Measurements from ENCODE around the gene FGD5. TPM values are rescaled to one million over a fixed set of nuclear protein-coding genes. Genes with fewer than 3 reads are reported as not detected.

Gene FGD5
- total and polyA plus RNA-seq, 3 donors from 2014 or later = 14.4 to 17.8 (median 15.6) TPM

GRCh38 chr3:14810801-14811661 is 7.7 kb upstream of the FGD5 start:
- Histone ChIP-seq H3K9me3 (no peaks in the 10 kb centered on the region), H3K36me3 (ENCODE audit: low read depth, missing control alignments) (no peaks in the 10 kb centered on the region), H3K27ac (peak overlapping the region; percentile 72 to 79), H3K4me3 (peak overlapping the region; percentile 63 to 72), H3K4me1 (no peaks in the 10 kb centered on the region), H3K27me3 (no peaks in the 10 kb centered on the region)
- DNase-seq = peak; percentile 22
- TF ChIP-seq POLR2A (IDR thresholded peaks at IDR 0.05) (no peak), CTCF (IDR thresholded peaks at IDR 0.05) (no peak)
- WGBS, 2 donors = 1% methylated on average over 35 to 69 of the region's 78 CpGs
- intact Hi-C loops (cut with DNase I; ENCODE audit: low total_unique reads) = no loop called here

- Histone ChIP-seq H3K27ac (peak overlapping the region; percentile 72 to 79), H3K9me3 (no peaks in the 10 kb centered on the region), H3K36me3 (ENCODE audit: low read depth, missing control alignments) (no peaks in the 10 kb centered on the region), H3K27me3 (no peaks in the 10 kb centered on the region), H3K4me1 (no peaks in the 10 kb centered on the region), H3K4me3 (peak overlapping the region; percentile 63 to 72)
- WGBS, 2 donors = 10 to 24% methylated on average over 7 of the region's 7 CpGs
- intact Hi-C loops (cut with DNase I; ENCODE audit: low total_unique reads) = no loop called here
- no peak for DNase-seq
- TF ChIP-seq CTCF (IDR thresholded peaks at IDR 0.05) = no peak
- no peak for TF ChIP-seq POLR2A (IDR thresholded peaks at IDR 0.05)
Observed at GRCh38 chr3:14811684-14812083, 7.1 kb upstream of the FGD5 start.

- TF ChIP-seq CTCF (IDR thresholded peaks at IDR 0.05) = no peak
- TF ChIP-seq POLR2A (IDR thresholded peaks at IDR 0.05) = no peak
- Histone ChIP-seq H3K27me3 (no peaks in the 10 kb centered on the region), H3K36me3 (ENCODE audit: low read depth, missing control alignments) (no peaks in the 10 kb centered on the region), H3K27ac (peak overlapping the region in 1 of 2 donors; percentile 79), H3K9me3 (no peaks in the 10 kb centered on the region), H3K4me3 (peak overlapping the region in 1 of 2 donors; percentile 72), H3K4me1 (no peaks in the 10 kb centered on the region)
- no peak for DNase-seq
- intact Hi-C loops (cut with DNase I; ENCODE audit: low total_unique reads) = no loop called here
- WGBS, 2 donors = 50 to 72% methylated on average over 9 of the region's 9 CpGs
Observed at GRCh38 chr3:14812196-14812790, 6.5 kb upstream of the FGD5 start.

- WGBS, 2 donors = 72 to 73% methylated on average over 4 of the region's 4 CpGs
- intact Hi-C loops (cut with DNase I; ENCODE audit: low total_unique reads) = no loop called here
- Histone ChIP-seq H3K27ac (no peak overlapping the region), H3K4me1 (no peaks in the 10 kb centered on the region), H3K36me3 (ENCODE audit: low read depth, missing control alignments) (no peaks in the 10 kb centered on the region), H3K27me3 (no peaks in the 10 kb centered on the region), H3K9me3 (no peaks in the 10 kb centered on the region), H3K4me3 (no peak overlapping the region)
- DNase-seq = no peak
- TF ChIP-seq CTCF (IDR thresholded peaks at IDR 0.05) (no peak), POLR2A (IDR thresholded peaks at IDR 0.05) (no peak)
Observed at GRCh38 chr3:14814411-14814871, 4.3 kb upstream of the FGD5 start.
